DND-41 (cell line): ENCODE data around the gene ZNF816.
"Not testable (repeated sequence)": the region's sequence is repeated elsewhere in the genome, so short reads cannot be mapped to it uniquely, and the experiment has no call there.

ENCODE experiments used
- ATAC-seq: fragments of 200-7000 bp; cut with Tn5 transposase; 3 replicates; pipeline ENCODE4 v1.9.1; 2021; ENCODE audit warnings: low read depth; ENCODE audit not compliant: insufficient read depth
- DNase-seq: peaks from one replicate; pipeline ENCODE4 v3.0.0-alpha.2; 2020
- H2AFZ ChIP-seq: 2 replicates; pipeline ENCODE4 v1.6.0; 2012; ENCODE audit warnings: low read depth, low read length
- H3K27ac ChIP-seq: 2 replicates; pipeline ENCODE4 v1.5.1; 2012; ENCODE audit warnings: low read length, inconsistent platforms
- H3K27me3 ChIP-seq: fragments of 200-600 bp; sonication (generic); 2 replicates; pipeline ENCODE4 v1.6.0; 2012; ENCODE audit warnings: low read length, mild to moderate bottlenecking, inconsistent platforms; ENCODE audit not compliant: insufficient read depth, poor library complexity
- H3K36me3 ChIP-seq: 2 replicates; pipeline ENCODE4 v1.5.1; 2012; ENCODE audit warnings: low read length, inconsistent platforms; ENCODE audit not compliant: insufficient read depth
- H3K4me1 ChIP-seq: 2 replicates; pipeline ENCODE4 v1.5.1; 2012; ENCODE audit warnings: mild to moderate bottlenecking, low read length; ENCODE audit not compliant: insufficient read depth
- H3K4me2 ChIP-seq: 2 replicates; pipeline ENCODE4 v1.6.0; 2012; ENCODE audit warnings: mild to moderate bottlenecking, moderate library complexity, low read length, inconsistent platforms; ENCODE audit not compliant: insufficient read depth
- H3K4me3 ChIP-seq, 2 experiments: fragments of 200-600 bp in 1 of 2; shearing (Covaris generic) in 1 of 2; 2 replicates each; pipeline ENCODE4 v1.5.1; 2012 to 2016; ENCODE audit warnings: inconsistent platforms in 2 of 2, low read length in 2 of 2, mild to moderate bottlenecking in 2 of 2, low read depth in 1 of 2, moderate library complexity in 1 of 2
- H3K79me2 ChIP-seq: 2 replicates; pipeline ENCODE4 v1.6.0; 2012; ENCODE audit warnings: low read length, inconsistent platforms; ENCODE audit not compliant: insufficient read depth
- H3K9ac ChIP-seq: 2 replicates; pipeline ENCODE4 v1.6.0; 2012; ENCODE audit warnings: low read depth, mild to moderate bottlenecking, inconsistent platforms, low read length, moderate library complexity
- H3K9me3 ChIP-seq: 2 replicates; pipeline ENCODE4 v1.5.1; 2012; ENCODE audit warnings: low read length, moderate library complexity, mild to moderate bottlenecking, inconsistent platforms; ENCODE audit not compliant: insufficient read depth, severe bottlenecking
- H4K20me1 ChIP-seq: 2 replicates; pipeline ENCODE4 v1.6.0; 2012; ENCODE audit warnings: low read length; ENCODE audit not compliant: insufficient read depth
- CTCF ChIP-seq: IDR thresholded peaks from 2 replicates; pipeline ENCODE4 v1.5.1; 2012; ENCODE audit warnings: borderline replicate concordance, low read length, moderate library complexity, mild to moderate bottlenecking; ENCODE audit not compliant: poor library complexity, severe bottlenecking; ENCODE audit errors: extremely low read depth
- EZH2 ChIP-seq: IDR thresholded peaks from 3 replicates; pipeline ENCODE4 v1.6.1; 2012; ENCODE audit warnings: borderline replicate concordance, low read depth, mild to moderate bottlenecking, moderate library complexity, low read length, inconsistent platforms; ENCODE audit not compliant: severe bottlenecking

ZNF816 gene

GRCh38 chr19:52935434-52935833 lies 27.2 kb downstream of the ZNF816 start:
- no peak overlapping the region for H2AFZ ChIP-seq
- H3K9ac ChIP-seq: no peak overlapping the region
- no peaks in the 10 kb centered on the region for H3K27me3 ChIP-seq
- DNase-seq (no peak), ATAC-seq (no peak)
- TF ChIP-seq EZH2: no peak
- no peak for TF ChIP-seq CTCF
- no peak overlapping the region for H3K4me2 ChIP-seq
- peaks cover 17% of the 10 kb centered on the region for H3K36me3 ChIP-seq
- peaks cover 8% of the 10 kb centered on the region for H3K4me1 ChIP-seq
- no peaks in the 10 kb centered on the region for H3K9me3 ChIP-seq
- H3K4me3 ChIP-seq: no peak overlapping the region
- H4K20me1 ChIP-seq: no peaks in the 10 kb centered on the region
- no peak overlapping the region for H3K27ac ChIP-seq
- peaks cover 53% of the 10 kb centered on the region for H3K79me2 ChIP-seq

GRCh38 chr19:52924641-52925040 lies 38.0 kb downstream of the ZNF816 start:
- not testable (repeated sequence) for H2AFZ ChIP-seq, H4K20me1 ChIP-seq, DNase-seq, H3K27ac ChIP-seq, H3K27me3 ChIP-seq, ATAC-seq, H3K4me3 ChIP-seq, H3K9ac ChIP-seq, H3K4me2 ChIP-seq, H3K9me3 ChIP-seq
- H3K79me2 ChIP-seq: peaks cover 20% of the 10 kb centered on the region
- peaks cover 28% of the 10 kb centered on the region for H3K4me1 ChIP-seq
- H3K36me3 ChIP-seq: peaks cover 17% of the 10 kb centered on the region

- ATAC-seq: no peak
- H3K36me3 ChIP-seq: peaks cover 16% of the 10 kb centered on the region
- H3K4me2 ChIP-seq: peak overlapping the region; percentile 75
- peaks cover 28% of the 10 kb centered on the region for H3K4me1 ChIP-seq
- TF ChIP-seq EZH2 (no peak), CTCF (no peak)
- H3K27me3 ChIP-seq: no peaks in the 10 kb centered on the region
- peak overlapping the region; percentile 37 for H3K27ac ChIP-seq
- H3K9me3 ChIP-seq: no peaks in the 10 kb centered on the region
- no peaks in the 10 kb centered on the region for H4K20me1 ChIP-seq
- H3K4me3 ChIP-seq: peak overlapping the region; percentile 48 to 68; a peak in 3 of 4 replicates
- H3K9ac ChIP-seq: peak overlapping the region; percentile 72
- peak overlapping the region; percentile 82 for H2AFZ ChIP-seq
- peaks cover 19% of the 10 kb centered on the region for H3K79me2 ChIP-seq
- no peak for DNase-seq
Measured at GRCh38 chr19:52923778-52924593, 38.7 kb downstream of the ZNF816 start.
